ENCODE measurements around the gene OR6C4. TPM values are rescaled to one million over a fixed set of nuclear protein-coding genes. Genes with fewer than 3 reads are reported as not detected.
"Not testable (repeated sequence)": the region's sequence is repeated elsewhere in the genome, so short reads cannot be mapped to it uniquely, and the experiment has no call there.

OR6C4 gene
- not detected for total RNA-seq

- DNase-seq (ENCODE audit: low spot score): no peak
Measured at GRCh38 chr12:55549302-55549701, at the start of gene OR6C4. TSS of gene OR6C4 (plus strand) at chr12:55549602. CDS start at chr12:55551227, 1,625 bp downstream.

GRCh38 chr12:55499810-55500252, 49.6 kb upstream of the OR6C4 start:
- no peak for DNase-seq (ENCODE audit: low spot score)

GRCh38 chr12:55501601-55502000, 47.8 kb upstream of the OR6C4 start:
- DNase-seq (ENCODE audit: low spot score): no peak

GRCh38 chr12:55515696-55516095, 33.7 kb upstream of the OR6C4 start:
- no peak for DNase-seq (ENCODE audit: low spot score)

- DNase-seq (ENCODE audit: low spot score): no peak
Measured at GRCh38 chr12:55516391-55516790, 33.0 kb upstream of the OR6C4 start.

- DNase-seq (ENCODE audit: low spot score): not testable (repeated sequence)
Measured at GRCh38 chr12:55548235-55548634, 1.2 kb upstream of the OR6C4 start.

GRCh38 chr12:55548756-55549155, 646 bp upstream of the OR6C4 start:
- no peak for DNase-seq (ENCODE audit: low spot score)

- no peak for DNase-seq (ENCODE audit: low spot score)
Measured at GRCh38 chr12:55554296-55554695, 4.9 kb downstream of the OR6C4 start.

- not testable (repeated sequence) for DNase-seq (ENCODE audit: low spot score)
Measured at GRCh38 chr12:55570060-55570459, 20.7 kb downstream of the OR6C4 start.

- not testable (repeated sequence) for DNase-seq (ENCODE audit: low spot score)
Measured at GRCh38 chr12:55570689-55571088, 21.3 kb downstream of the OR6C4 start.

GRCh38 chr12:55572168-55572567, 22.8 kb downstream of the OR6C4 start, which contains the start of gene OR2AP1:
TSS of gene OR2AP1 (plus strand) at chr12:55572468. CDS start at chr12:55574415, 1,947 bp downstream.
- DNase-seq (ENCODE audit: low spot score): no peak

GRCh38 chr12:55582066-55582465, 32.7 kb downstream of the OR6C4 start:
- no peak for DNase-seq (ENCODE audit: low spot score)

- no peak for DNase-seq (ENCODE audit: low spot score)
Measured at GRCh38 chr12:55585817-55586216, 36.4 kb downstream of the OR6C4 start.

GRCh38 chr12:55590152-55590551, 40.8 kb downstream of the OR6C4 start:
- not testable (repeated sequence) for DNase-seq (ENCODE audit: low spot score)

Other genes starting within 250 kb of the OR6C4 start
- gene OR6C1, start 235.3 kb upstream of the OR6C4 start, total RNA-seq: not detected
- gene OR6C3, start 218.9 kb upstream of the OR6C4 start, total RNA-seq: not detected
- not detected for gene OR6C75, start 186.6 kb upstream of the OR6C4 start, total RNA-seq
- gene OR6C65, start 149.1 kb upstream of the OR6C4 start, total RNA-seq: not detected
- not detected for gene OR6C76, start 123.3 kb upstream of the OR6C4 start, total RNA-seq
- gene OR6C2, start 105.5 kb upstream of the OR6C4 start, total RNA-seq: not detected
- gene OR6C70, start 79.5 kb upstream of the OR6C4 start, total RNA-seq: not detected
- not detected for gene OR6C68, start 57.2 kb upstream of the OR6C4 start, total RNA-seq
- not detected for gene OR2AP1, start 22.9 kb downstream of the OR6C4 start, total RNA-seq
- not detected for gene OR10P1, start 87.3 kb downstream of the OR6C4 start, total RNA-seq
- gene ITGA7, start 158.3 kb downstream of the OR6C4 start, total RNA-seq: 152 TPM
- gene BLOC1S1, start 166.4 kb downstream of the OR6C4 start, total RNA-seq: 158 TPM
- 43.0 TPM for gene RDH5, start 170.8 kb downstream of the OR6C4 start, total RNA-seq
- gene CD63, start 179.4 kb downstream of the OR6C4 start, total RNA-seq: 1,148 TPM
- gene GDF11, start 193.5 kb downstream of the OR6C4 start, total RNA-seq: 11.5 TPM